Colon (tissue), 2 donors: Measurements from ENCODE around the gene UBE3B.

Source experiments
- FAIRE-seq: peaks from 2 replicates; lab custom pipeline; 2012; peaks lifted over from hg19 to GRCh38; lab: Jason Lieb, UNC
- donor health status: control.
- donor health status: control.

Gene UBE3B

GRCh38 chr12:109577311-109577710, 99.9 kb downstream of the UBE3B start:
- no peak for FAIRE-seq

GRCh38 chr12:109578330-109578927, 101.0 kb downstream of the UBE3B start:
- no peak for FAIRE-seq

GRCh38 chr12:109579639-109580038, 102.2 kb downstream of the UBE3B start:
- FAIRE-seq: no peak

- FAIRE-seq: no peak
Measured at GRCh38 chr12:109580272-109580671, 102.8 kb downstream of the UBE3B start.

GRCh38 chr12:109580684-109581333, 103.4 kb downstream of the UBE3B start:
- no peak for FAIRE-seq

DNA sequence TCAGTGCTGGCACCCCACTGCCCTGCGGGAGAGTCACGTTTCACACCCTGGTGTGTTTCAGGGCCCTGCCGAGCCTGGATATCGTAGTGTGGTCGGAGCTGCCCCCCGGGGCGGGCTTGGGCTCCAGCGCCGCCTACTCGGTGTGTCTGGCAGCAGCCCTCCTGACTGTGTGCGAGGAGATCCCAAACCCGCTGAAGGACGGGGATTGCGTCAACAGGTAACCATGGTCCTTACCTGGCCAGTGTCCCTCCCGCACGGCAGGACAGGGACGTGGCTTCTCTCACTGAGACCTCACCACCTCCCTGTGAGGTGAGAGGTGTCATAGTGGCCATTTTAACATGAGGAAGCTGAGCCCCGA, 103.9 kb downstream of the UBE3B start:
- no peak for FAIRE-seq

- FAIRE-seq: no peak
Measured at GRCh38 chr12:109581856-109582255, 104.4 kb downstream of the UBE3B start.

GRCh38 chr12:109582636-109583035, 105.2 kb downstream of the UBE3B start:
- no peak for FAIRE-seq

DNA sequence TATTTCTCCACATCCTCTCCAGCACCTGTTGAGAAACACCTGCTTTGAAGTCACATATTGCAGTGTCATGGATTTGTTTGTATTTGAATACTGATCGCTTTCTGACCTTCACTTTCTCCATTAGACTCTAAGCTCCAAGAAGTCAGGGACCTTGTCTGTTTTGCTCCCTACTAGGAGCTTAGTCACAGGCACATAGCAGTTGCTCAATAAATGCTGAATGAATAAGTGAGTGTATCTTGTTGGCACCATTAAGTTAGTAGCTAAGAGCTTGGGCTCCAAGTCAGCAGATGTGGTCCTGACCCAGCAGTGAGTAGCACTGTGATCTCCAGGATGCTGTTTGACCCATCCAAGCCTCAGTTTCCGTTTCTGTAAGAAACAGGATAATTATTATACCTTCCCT, 106.3 kb downstream of the UBE3B start:
- FAIRE-seq: no peak
